HepG2 (cell line): Measurements from ENCODE around the gene MBD2. TPM values are rescaled to one million over a fixed set of nuclear protein-coding genes. Genes with fewer than 3 reads are reported as not detected.

Source experiments
- FOSL2 ChIP-seq: sonication (generic); formaldehyde crosslinking; IDR thresholded peaks from 2 replicates; pipeline ENCODE4 v1.4.0; 2020; ENCODE audit warnings: missing genetic modification reagents
- MAFK ChIP-seq, 2 experiments: IDR thresholded peaks in 1 of 2; conservative IDR thresholded peaks in 1 of 2; 2 replicates each; pipeline ENCODE4 v1.6.1; 2011; ENCODE audit warnings: improper control_type of control experiment in 2 of 2, low read length in 2 of 2
- RXRA ChIP-seq: sonication (generic); formaldehyde crosslinking; IDR thresholded peaks from 2 replicates; pipeline ENCODE4 v1.5.1; 2020; ENCODE audit warnings: missing genetic modification reagents
- TGIF2 ChIP-seq: IDR thresholded peaks from 2 replicates; pipeline ENCODE4 v1.6.1; 2016; ENCODE audit warnings: control low read depth, missing compliant biosample characterization
- YEATS4 ChIP-seq: sonication (generic); formaldehyde crosslinking; IDR thresholded peaks from 2 replicates; pipeline ENCODE4 v1.4.0; 2020; ENCODE audit warnings: missing genetic modification reagents, borderline replicate concordance
- ZNF441 ChIP-seq: sonication (generic); formaldehyde crosslinking; IDR thresholded peaks from 2 replicates; pipeline ENCODE4 v1.7.0; 2021; ENCODE audit warnings: missing genetic modification reagents, borderline replicate concordance
- ZNF768 ChIP-seq: sonication (generic); formaldehyde crosslinking; IDR thresholded peaks from 2 replicates; pipeline ENCODE4 v1.4.0; 2020; ENCODE audit warnings: missing genetic modification reagents
- ZNF891 ChIP-seq: sonication (generic); formaldehyde crosslinking; IDR thresholded peaks from 2 replicates; pipeline ENCODE4 v1.5.0; 2020; ENCODE audit warnings: mild to moderate bottlenecking, missing genetic modification reagents
- polyA plus RNA-seq, 8 experiments: library from polyadenylated mRNA; depleted of rRNA in 3 of 8; stranded (reverse) in 7 of 8; unstranded in 1 of 8; fragments of >200 nt; fragmentation: Illumina TruSeq in 4 of 8; extraction: Trizol in 4 of 8; gene quantifications; 2 replicates each; pipeline versions ENCODE4 v1.2.1 to v1.2.3, GENCODE V29; 2011 to 2016; ENCODE audit warnings: low read depth in 4 of 8, missing spikeins in 1 of 8, mixed read lengths in 1 of 8; ENCODE audit not compliant: insufficient read depth in 1 of 8
- total RNA-seq, 5 experiments: library from RNA; depleted of rRNA; stranded (reverse); fragments of >200 nt; fragmentation: Illumina TruSeq; extraction: Trizol; gene quantifications; 2 replicates each; pipeline ENCODE4 v1.2.3, GENCODE V29; 2016; ENCODE audit warnings: low read depth in 1 of 5
- TF ChIP-seq, protein P1 (sequence below): sonication (generic); formaldehyde crosslinking; IDR thresholded peaks from 2 replicates; pipeline ENCODE4 v1.4.0; 2020; ENCODE audit warnings: mild to moderate bottlenecking, missing genetic modification reagents
- TF ChIP-seq, protein P2 (sequence below): sonication (generic); formaldehyde crosslinking; IDR thresholded peaks from 2 replicates; pipeline ENCODE4 v1.4.0; 2020; ENCODE audit warnings: low read depth, mild to moderate bottlenecking, missing genetic modification reagents
- TF ChIP-seq, protein P3 (sequence below): sonication (generic); formaldehyde crosslinking; conservative IDR thresholded peaks from 2 replicates; pipeline ENCODE4 v1.4.0; 2020; ENCODE audit warnings: missing genetic modification reagents
- TF ChIP-seq, protein P4 (sequence below): sonication (generic); formaldehyde crosslinking; IDR thresholded peaks from 2 replicates; pipeline ENCODE4 v1.5.1; 2020; ENCODE audit warnings: mild to moderate bottlenecking, missing genetic modification reagents, borderline replicate concordance

The MBD2 gene
- total and polyA plus RNA-seq, 2 of the 13 experiments (the other 11 are each of a cell fraction or from before 2014, with no cell fraction given), result 19.1 to 38.5 TPM

DNA sequence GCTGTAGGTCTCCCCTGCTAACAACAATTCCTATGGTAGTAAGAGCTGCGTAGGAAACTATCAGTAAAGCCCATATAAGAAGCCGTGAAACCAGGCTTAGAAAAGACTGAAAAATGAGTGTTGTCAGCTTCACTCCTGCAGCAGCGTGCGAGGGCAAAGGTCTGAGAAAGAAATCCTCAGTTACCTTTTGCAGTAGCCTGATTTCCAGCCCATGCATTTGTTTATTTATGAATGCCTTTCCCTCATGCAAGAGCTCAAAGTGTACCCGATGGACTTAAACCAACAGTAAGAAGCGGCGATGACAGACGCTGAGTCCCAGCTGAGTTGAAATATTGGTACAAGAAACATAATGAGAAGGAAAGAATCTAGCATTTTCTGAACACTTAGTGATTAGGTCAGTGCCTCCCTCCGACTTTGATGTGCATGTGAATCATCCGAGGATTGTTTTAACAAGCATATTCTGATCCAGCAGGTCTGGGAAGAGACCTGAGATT lies 29.8 kb upstream of the MBD2 start (continued):
- TF ChIP-seq, protein P1, sequence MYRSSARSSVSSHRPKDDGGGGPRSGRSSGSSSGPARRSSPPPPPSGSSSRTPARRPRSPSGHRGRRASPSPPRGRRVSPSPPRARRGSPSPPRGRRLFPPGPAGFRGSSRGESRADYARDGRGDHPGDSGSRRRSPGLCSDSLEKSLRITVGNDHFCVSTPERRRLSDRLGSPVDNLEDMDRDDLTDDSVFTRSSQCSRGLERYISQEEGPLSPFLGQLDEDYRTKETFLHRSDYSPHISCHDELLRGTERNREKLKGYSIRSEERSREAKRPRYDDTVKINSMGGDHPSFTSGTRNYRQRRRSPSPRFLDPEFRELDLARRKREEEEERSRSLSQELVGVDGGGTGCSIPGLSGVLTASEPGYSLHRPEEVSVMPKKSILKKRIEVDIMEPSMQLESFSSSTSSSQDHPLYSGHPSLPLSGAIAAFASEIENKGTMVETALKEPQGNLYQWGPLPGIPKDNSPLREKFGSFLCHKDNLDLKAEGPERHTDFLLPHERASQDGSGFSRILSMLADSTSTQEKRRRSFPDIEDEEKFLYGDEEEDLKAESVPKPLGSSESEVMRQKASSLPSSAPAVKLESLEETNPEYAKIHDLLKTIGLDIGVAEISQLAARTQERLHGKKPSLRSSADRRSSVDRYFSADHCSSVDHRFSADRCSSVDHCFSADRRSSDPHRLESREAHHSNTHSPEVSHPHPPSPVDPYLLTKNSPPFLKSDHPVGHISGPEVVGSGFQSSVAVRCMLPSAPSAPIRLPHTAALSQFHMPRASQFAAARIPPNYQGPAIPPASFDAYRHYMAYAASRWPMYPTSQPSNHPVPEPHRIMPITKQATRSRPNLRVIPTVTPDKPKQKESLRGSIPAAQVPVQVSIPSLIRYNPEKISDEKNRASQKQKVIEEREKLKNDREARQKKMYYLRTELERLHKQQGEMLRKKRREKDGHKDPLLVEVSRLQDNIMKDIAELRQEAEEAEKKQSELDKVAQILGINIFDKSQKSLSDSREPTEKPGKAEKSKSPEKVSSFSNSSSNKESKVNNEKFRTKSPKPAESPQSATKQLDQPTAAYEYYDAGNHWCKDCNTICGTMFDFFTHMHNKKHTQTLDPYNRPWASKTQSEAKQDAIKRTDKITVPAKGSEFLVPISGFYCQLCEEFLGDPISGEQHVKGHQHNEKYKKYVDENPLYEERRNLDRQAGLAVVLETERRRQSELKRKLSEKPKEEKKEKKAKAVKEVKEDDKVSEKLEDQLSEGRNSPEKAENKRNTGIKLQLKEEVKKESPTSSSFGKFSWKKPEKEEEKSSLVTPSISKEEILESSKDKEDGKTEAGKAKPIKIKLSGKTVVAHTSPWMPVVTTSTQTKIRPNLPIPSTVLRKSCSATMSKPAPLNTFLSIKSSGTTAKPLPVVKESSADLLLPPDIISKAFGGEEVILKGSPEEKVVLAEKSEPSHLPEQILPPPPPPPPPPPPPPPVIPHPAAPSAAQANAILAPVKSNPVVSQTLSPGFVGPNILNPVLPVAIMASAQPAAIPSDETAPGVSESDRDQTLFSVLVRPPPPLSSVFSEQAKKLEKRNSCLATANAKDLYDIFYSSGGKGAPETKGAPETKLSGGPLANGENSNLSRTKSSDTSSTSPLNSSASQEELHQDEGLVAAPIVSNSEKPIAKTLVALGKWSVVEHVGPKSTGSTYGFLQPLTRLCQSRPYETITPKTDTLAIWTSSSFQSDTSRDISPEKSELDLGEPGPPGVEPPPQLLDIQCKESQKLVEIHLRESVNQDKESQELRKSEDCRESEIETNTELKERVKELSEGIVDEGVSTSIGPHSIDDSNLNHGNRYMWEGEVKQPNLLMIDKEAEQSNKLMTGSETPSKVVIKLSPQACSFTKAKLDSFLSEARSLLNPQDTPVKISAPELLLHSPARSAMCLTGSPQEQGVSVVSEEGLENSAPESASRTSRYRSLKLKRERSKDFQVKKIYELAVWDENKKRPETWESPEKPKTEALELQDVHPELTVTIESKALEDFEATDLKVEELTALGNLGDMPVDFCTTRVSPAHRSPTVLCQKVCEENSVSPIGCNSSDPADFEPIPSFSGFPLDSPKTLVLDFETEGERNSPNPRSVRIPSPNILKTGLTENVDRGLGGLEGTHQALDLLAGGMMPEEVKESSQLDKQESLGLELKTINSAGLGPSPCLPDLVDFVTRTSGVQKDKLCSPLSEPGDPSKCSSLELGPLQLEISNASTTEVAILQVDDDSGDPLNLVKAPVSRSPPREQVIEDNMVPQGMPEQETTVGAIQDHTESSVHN (CRISPR knock-in tag), result no peak
- TF ChIP-seq, protein P2, sequence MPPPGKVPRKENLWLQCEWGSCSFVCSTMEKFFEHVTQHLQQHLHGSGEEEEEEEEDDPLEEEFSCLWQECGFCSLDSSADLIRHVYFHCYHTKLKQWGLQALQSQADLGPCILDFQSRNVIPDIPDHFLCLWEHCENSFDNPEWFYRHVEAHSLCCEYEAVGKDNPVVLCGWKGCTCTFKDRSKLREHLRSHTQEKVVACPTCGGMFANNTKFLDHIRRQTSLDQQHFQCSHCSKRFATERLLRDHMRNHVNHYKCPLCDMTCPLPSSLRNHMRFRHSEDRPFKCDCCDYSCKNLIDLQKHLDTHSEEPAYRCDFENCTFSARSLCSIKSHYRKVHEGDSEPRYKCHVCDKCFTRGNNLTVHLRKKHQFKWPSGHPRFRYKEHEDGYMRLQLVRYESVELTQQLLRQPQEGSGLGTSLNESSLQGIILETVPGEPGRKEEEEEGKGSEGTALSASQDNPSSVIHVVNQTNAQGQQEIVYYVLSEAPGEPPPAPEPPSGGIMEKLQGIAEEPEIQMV (CRISPR knock-in tag), result no peak
- no peak for TF ChIP-seq ZNF441 (CRISPR knock-in tag)
- peak; percentile 86 for TF ChIP-seq FOSL2 (CRISPR knock-in tag)
- TF ChIP-seq YEATS4, result no peak
- TF ChIP-seq, protein P3, sequence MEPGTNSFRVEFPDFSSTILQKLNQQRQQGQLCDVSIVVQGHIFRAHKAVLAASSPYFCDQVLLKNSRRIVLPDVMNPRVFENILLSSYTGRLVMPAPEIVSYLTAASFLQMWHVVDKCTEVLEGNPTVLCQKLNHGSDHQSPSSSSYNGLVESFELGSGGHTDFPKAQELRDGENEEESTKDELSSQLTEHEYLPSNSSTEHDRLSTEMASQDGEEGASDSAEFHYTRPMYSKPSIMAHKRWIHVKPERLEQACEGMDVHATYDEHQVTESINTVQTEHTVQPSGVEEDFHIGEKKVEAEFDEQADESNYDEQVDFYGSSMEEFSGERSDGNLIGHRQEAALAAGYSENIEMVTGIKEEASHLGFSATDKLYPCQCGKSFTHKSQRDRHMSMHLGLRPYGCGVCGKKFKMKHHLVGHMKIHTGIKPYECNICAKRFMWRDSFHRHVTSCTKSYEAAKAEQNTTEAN (CRISPR knock-in tag), result no peak
- TF ChIP-seq TGIF2, result peak; percentile 81; the same call in 1 of the 2 replicates
- no peak for TF ChIP-seq ZNF768 (CRISPR knock-in tag)
- TF ChIP-seq MAFK (conservative IDR thresholded peaks at IDR 0.05 in 1 of 2, IDR thresholded peaks at IDR 0.05 in 1 of 2; ENCODE audit: low read length in 2 of 2), result no peak
- peak; percentile 13; the same call in 1 of the 2 replicates for TF ChIP-seq RXRA (CRISPR knock-in tag)
- TF ChIP-seq ZNF891 (CRISPR knock-in tag), result no peak
- TF ChIP-seq, protein P4, sequence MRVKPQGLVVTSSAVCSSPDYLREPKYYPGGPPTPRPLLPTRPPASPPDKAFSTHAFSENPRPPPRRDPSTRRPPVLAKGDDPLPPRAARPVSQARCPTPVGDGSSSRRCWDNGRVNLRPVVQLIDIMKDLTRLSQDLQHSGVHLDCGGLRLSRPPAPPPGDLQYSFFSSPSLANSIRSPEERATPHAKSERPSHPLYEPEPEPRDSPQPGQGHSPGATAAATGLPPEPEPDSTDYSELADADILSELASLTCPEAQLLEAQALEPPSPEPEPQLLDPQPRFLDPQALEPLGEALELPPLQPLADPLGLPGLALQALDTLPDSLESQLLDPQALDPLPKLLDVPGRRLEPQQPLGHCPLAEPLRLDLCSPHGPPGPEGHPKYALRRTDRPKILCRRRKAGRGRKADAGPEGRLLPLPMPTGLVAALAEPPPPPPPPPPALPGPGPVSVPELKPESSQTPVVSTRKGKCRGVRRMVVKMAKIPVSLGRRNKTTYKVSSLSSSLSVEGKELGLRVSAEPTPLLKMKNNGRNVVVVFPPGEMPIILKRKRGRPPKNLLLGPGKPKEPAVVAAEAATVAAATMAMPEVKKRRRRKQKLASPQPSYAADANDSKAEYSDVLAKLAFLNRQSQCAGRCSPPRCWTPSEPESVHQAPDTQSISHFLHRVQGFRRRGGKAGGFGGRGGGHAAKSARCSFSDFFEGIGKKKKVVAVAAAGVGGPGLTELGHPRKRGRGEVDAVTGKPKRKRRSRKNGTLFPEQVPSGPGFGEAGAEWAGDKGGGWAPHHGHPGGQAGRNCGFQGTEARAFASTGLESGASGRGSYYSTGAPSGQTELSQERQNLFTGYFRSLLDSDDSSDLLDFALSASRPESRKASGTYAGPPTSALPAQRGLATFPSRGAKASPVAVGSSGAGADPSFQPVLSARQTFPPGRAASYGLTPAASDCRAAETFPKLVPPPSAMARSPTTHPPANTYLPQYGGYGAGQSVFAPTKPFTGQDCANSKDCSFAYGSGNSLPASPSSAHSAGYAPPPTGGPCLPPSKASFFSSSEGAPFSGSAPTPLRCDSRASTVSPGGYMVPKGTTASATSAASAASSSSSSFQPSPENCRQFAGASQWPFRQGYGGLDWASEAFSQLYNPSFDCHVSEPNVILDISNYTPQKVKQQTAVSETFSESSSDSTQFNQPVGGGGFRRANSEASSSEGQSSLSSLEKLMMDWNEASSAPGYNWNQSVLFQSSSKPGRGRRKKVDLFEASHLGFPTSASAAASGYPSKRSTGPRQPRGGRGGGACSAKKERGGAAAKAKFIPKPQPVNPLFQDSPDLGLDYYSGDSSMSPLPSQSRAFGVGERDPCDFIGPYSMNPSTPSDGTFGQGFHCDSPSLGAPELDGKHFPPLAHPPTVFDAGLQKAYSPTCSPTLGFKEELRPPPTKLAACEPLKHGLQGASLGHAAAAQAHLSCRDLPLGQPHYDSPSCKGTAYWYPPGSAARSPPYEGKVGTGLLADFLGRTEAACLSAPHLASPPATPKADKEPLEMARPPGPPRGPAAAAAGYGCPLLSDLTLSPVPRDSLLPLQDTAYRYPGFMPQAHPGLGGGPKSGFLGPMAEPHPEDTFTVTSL (CRISPR knock-in tag), result peak; percentile 79; the same call in 1 of the 2 replicates
